ENCODE data around the gene DDX10. TPM values are rescaled to one million over a fixed set of nuclear protein-coding genes. Genes with fewer than 3 reads are reported as not detected.

The DDX10 gene
- total and polyA plus RNA-seq, 2 of the 8 experiments (the other 6 are each of a cell fraction or from before 2014, with no cell fraction given) = 49.2 to 52.2 TPM

- no peak overlapping the region for H2BK120ac ChIP-seq (replicated peaks; ENCODE audit: low read depth, low read length)
- no peaks in the 10 kb centered on the region for H3K79me2 ChIP-seq (ENCODE audit: control insufficient read depth in 1 of 2, insufficient read depth in 2 of 2, low read length in 2 of 2)
- TF ChIP-seq CTCF (IDR thresholded peaks at IDR 0.05; ENCODE audit: control extremely low read depth in 1 of 3, insufficient read depth in 1 of 3, low read depth in 1 of 3, low read length in 3 of 3) (no peak), TAF1 (IDR thresholded peaks at IDR 0.05; ENCODE audit: low read depth, low read length) (no peak), RAD21 (IDR thresholded peaks at IDR 0.05 in 1 of 2, conservative IDR thresholded peaks at IDR 0.05 in 1 of 2; ENCODE audit: low read depth in 2 of 2, low read length in 2 of 2) (no peak), ATF3 (IDR thresholded peaks at IDR 0.05; ENCODE audit: insufficient read depth, low read depth, low read length) (no peak)
- CTCF ChIA-PET (ENCODE audit: partially characterized antibody) = no interaction called here
- H3K18ac ChIP-seq (ENCODE audit: extremely low read depth, low read length) = no peak overlapping the region
- no peak overlapping the region for H2AFZ ChIP-seq (ENCODE audit: low read length)
- no peak overlapping the region for H3K27ac ChIP-seq (ENCODE audit: low read depth, low read length)
- H2BK20ac ChIP-seq (ENCODE audit: low read length) = no peak overlapping the region
- no peak overlapping the region for H3K4me3 ChIP-seq (ENCODE audit: extremely low read depth in 1 of 4, insufficient read depth in 2 of 4, low read depth in 3 of 4, low read length in 4 of 4)
- no peaks in the 10 kb centered on the region for H3K27me3 ChIP-seq (replicated peaks in 1 of 4; ENCODE audit: control insufficient read depth in 3 of 4, extremely low read depth in 1 of 4, insufficient read depth in 3 of 4, low read length in 3 of 4)
- H4K5ac ChIP-seq (ENCODE audit: insufficient read length, low read depth, low read length) = no peak overlapping the region
- no peaks in the 10 kb centered on the region for H3K79me1 ChIP-seq (ENCODE audit: low read depth, low read length)
- no peaks in the 10 kb centered on the region for H3K23me2 ChIP-seq (ENCODE audit: low read depth, low read length)
- no peak overlapping the region for H3K9ac ChIP-seq (replicated peaks in 1 of 4; ENCODE audit: extremely low read depth in 1 of 4, low read depth in 3 of 4, low read length in 3 of 4)
- H2BK5ac ChIP-seq (ENCODE audit: low read depth, low read length) = no peak overlapping the region
- no peak for DNase-seq (ENCODE audit: low read depth in 1 of 2, low spot score in 2 of 2)
- no peaks in the 10 kb centered on the region for H3K36me3 ChIP-seq (ENCODE audit: control insufficient read depth in 2 of 4, insufficient read depth in 4 of 4, low read length in 3 of 4)
- H3K9me3 ChIP-seq (ENCODE audit: insufficient read depth in 2 of 2, low read depth in 1 of 2, low read length in 1 of 2) = 0 out of 4 replicates have a peak, but pooled peaks cover 0 to 8% of the 10 kb centered on the region in 2 experiments
- H3K4me2 ChIP-seq (ENCODE audit: insufficient read depth in 1 of 2, low read depth in 2 of 2, low read length in 2 of 2) = no peak overlapping the region
- no peak overlapping the region for H4K8ac ChIP-seq (ENCODE audit: extremely low read depth, insufficient read depth, low read length)
- FAIRE-seq = no peak
- no peak overlapping the region for H3K14ac ChIP-seq (ENCODE audit: insufficient read length)
- H4K91ac ChIP-seq (replicated peaks; ENCODE audit: insufficient read length, low read length) = no peak overlapping the region
- POLR2A ChIA-PET (ENCODE audit: partially characterized antibody) = no interaction called here
- H3K4ac ChIP-seq (replicated peaks; ENCODE audit: insufficient read length, low read depth, low read length) = no peak overlapping the region
- H2BK12ac ChIP-seq (ENCODE audit: low read depth, low read length) = no peak overlapping the region
- WGBS, 2 experiments (ENCODE audit: extremely low coverage in 1 of 2, insufficient coverage in 1 of 2, insufficient read length in 1 of 2, insufficient replicate concordance in 2 of 2, low coverage in 1 of 2, low lambda C conversion rate in 2 of 2, missing lambda C conversion rate in 1 of 2) = 71% methylated on average over 1 of the region's 1 CpG; no CpG with 5 or more reads in 1 of the 2 experiments
- H2BK15ac ChIP-seq (ENCODE audit: low read length) = no peak overlapping the region
- H4K20me1 ChIP-seq (replicated peaks in 1 of 2; ENCODE audit: control insufficient read depth in 1 of 2, insufficient read depth in 2 of 2, low read length in 2 of 2) = no peaks in the 10 kb centered on the region
- H3K56ac ChIP-seq (replicated peaks; ENCODE audit: insufficient read length, low read depth, low read length) = no peak overlapping the region
- no peak overlapping the region for H3K23ac ChIP-seq (ENCODE audit: insufficient read length)
- H3K4me1 ChIP-seq (replicated peaks in 1 of 4; ENCODE audit: control insufficient read depth in 3 of 4, insufficient read depth in 4 of 4, low read length in 3 of 4) = peaks cover 0 to under 1% (median 0%) of the 10 kb centered on the region in 4 experiments; a peak in 2 of 7 replicates
- no peak overlapping the region for H2AK5ac ChIP-seq (ENCODE audit: low read depth, low read length)
Observed at GRCh38 chr11:108897071-108897481, 232.2 kb downstream of the DDX10 start.

Measured in H1 (cell line).